Cerebellar cortex (tissue), 1 donor: Measurements from ENCODE around the gene AP3B1.
"Not testable (repeated sequence)": the region's sequence is repeated elsewhere in the genome, so short reads cannot be mapped to it uniquely, and the experiment has no call there.

Experiments used
- DNase-seq: peaks from one replicate; pipeline ENCODE4 v3.0.0-alpha.2; 2015; ENCODE audit warnings: low spot score

Gene AP3B1

DNA sequence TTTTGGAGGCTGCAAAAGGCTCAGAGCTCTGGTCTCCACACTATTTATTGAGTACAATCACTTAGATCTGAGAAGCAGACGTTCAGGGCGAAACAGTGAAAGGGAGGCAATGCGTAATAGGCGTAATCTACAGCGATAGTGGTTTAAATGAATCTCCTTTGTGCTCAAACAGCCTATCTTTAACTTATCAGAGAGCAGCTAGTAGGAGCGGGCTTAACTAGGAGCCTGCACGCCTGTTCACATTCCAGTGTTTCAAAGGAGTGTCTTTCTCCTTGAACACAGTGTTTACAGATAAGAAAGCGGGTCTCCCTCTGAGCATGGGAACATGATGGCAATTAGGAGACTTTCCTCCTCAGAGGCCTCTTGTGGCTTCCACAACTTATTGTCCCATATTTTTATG lies 49.4 kb downstream of the AP3B1 start:
- no peak for DNase-seq

DNA sequence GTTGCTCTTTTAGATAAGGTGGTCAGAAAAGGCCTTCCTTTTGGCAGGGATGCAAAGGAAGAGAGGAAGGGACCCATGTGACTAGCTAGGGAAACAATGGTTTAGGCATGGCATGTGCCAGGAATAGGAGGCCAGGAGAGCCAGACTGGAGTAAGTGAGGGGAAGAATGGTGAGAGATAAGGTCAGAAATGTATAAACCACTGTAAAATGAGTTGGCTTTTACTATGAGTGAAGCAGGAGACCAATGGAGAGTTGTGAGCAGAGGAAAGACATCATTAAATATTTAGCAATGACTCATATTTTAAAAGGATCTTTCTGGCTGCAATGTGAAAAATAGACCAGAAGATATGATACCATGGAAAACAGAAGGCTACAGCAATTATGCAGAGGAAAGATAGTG lies 50.9 kb downstream of the AP3B1 start:
- no peak for DNase-seq

DNA sequence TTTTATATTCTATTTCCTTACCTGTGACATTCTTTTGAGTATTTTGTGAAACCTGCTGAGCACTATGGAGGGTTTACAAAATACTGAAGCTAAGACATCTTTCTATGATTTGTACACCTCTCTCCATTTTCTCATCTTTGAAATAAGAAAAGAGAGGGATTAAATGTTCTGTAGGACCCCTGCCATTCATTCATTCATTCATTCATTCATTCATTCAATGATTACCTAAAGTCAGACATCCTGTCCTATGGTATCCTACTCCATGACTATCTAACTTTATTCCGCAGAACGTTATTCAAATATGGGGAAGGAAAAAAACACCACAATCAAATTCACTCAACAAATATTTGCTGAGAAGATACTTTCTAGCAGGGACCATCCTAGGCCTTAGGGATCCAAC lies 51.4 kb downstream of the AP3B1 start:
- no peak for DNase-seq

DNA sequence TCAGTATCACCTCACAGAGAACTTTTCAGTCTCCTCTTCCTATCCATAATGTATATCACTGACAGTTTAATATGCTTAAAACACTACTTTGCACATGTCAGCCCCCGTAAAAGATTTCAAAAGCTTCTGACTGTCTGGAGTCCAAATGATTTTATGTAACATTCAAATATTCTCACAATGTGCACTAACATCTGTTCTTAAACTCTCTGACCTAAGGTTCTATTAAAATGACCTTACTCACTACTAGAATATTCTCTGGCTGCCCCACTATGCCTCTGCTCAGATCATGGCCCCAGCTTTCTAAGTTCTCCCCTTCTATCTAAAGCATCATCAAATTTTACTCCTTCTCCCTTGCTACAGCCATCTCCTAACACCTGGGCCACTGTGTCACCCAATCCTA lies 52.5 kb downstream of the AP3B1 start:
- DNase-seq: no peak

DNA sequence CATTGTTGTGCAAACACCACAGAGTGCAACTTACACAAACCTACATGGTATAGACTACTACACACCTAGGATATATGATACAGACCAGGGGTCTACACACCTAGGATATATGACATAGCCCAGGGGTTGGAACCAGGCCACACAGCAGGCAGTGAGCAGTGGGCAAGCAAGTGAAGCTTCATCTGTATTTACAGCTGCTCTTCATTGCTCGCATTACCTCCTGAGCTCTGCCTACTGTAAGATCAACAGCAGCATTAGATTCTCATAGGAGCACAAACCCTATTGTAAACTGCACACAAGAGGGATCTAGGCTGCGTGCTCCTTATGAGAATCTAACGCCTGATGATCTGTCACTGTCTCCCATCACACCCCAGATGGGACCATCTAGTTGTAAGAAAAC lies 56.6 kb downstream of the AP3B1 start:
- no peak for DNase-seq

DNA sequence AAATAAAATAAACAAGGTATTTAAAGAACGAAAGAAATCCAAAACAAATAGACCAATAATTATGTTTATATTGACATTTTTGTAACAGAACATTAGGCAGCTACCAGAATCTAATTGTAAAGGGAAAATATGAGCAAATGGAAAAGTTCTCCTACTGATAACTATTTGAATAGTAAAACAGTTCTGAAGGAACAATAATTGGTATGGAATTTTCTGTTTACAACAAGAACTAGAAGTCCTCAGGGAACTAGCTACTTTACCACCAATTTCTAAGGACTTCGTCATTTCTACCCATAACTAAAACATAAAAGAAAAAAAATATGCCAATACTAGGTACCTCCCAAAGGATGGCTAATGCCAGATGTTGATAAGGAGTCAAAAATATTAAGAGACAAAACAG lies 58.5 kb downstream of the AP3B1 start:
- DNase-seq: no peak

DNA sequence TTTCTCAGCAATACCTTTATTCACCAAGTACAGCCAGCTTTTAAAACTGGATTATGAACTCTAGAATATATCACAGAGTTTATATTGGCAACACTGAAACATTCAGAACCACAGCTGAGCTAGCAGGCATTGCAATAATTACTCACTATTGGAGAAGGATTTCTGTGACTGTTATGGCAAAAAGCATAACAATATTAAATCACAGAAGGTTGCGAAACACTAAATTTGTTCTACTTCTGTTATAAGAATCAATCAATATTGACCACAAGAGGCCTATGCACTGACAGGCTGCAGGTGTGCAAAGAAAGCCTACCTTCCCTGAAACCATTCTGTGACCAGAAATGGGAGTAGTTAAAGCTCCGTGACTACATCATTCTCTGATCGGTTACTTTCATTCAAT lies 59.2 kb downstream of the AP3B1 start:
- DNase-seq: no peak

DNA sequence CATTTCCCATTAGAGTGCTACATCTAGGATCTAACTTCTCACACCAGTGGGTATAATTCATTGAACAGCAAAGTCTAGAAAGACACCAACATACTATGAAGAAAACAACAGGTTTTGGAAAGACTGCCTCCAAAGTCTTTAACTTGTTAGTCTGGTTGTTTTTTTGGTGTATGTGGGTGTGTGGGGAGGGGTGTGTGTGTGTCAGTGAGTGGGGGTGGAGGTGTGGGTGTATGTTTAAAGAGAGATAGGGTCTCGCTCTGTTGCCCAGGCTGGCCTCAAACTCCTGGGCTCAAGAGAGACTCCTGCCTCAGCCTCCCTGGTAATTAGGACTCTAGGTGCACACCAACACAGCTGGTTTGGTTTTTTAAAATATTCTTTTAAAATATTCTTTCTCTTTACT lies 59.7 kb downstream of the AP3B1 start:
- DNase-seq: no peak

DNA sequence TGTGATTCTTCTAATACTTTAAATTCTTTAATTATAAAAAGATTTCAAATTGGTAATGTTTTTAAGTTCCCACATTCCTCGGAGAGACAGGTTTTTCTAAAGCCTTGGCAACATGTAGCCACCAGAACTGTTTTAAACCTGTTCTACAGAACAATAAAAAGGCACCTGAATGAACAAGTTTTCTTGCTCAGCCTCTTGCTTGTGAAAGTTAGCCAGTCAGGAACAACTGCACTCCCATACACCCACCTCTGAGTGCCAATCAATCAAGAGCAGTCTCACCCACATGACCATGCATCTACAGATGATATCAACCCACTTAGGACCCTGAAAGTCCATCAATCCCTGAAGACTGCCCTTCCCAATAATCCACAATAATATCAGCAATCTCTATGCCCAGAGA lies 62.3 kb downstream of the AP3B1 start:
- DNase-seq: no peak

DNA sequence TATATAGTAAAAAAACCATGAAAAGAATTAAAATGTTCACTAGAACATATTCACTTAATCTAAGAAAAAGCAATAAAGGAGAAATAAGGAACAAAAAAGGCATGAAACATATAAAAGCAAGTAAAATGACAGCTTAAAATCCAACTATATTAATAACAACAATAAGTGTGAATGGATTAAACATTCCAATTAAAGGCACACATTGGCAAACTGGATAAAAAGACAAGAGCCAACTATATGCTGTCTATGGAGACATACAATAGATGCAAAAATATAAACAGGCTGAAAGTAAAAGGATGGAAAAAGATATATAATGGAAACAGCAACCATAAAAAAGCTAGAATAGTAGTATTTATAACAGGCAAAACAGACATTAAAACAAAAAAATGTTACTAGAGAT lies 70.1 kb downstream of the AP3B1 start:
- DNase-seq: no peak

DNA sequence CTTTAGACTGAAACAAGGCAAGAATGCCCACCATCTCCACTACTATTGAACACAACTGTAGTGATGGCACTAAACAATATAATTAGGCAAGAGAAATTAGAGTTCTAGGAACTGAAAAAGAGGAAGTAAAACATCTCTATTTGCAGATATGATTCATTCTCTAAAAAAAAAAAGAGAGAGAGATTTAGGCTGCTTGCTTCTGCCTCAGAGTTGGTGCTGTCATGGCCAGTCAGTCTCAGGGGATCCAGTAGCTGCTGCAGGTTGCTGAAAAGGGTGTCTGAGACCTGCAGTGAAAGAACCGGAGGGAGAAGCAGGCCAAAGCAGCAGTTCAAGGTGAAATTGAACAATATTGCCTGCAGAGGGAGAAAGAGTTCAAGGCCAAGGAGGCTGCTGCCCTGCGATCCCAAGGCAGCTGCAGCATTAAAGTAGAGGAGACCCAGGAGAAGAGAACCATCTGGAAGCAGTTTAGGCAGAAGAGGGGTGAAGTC lies 72.5 kb downstream of the AP3B1 start:
- peak; percentile 7 for DNase-seq

DNA sequence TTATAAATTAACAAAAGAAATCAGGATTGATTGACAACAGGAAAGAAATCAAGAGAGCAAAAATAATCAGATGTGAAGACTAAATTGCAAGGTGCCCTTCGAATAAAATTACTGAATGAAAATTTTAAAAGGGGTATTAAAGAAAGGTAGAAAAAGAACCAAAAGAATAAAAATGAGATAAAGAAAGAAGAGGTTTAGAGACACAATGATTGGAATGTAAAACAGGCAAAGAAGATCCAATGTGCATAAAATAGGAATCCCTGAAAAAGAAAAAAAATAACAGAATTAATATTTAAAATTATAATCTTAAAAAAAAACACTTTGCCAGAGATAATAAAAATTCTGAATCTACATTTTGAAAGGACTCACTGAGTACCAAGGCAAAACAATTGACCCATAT lies 73.0 kb downstream of the AP3B1 start:
- no peak for DNase-seq

DNA sequence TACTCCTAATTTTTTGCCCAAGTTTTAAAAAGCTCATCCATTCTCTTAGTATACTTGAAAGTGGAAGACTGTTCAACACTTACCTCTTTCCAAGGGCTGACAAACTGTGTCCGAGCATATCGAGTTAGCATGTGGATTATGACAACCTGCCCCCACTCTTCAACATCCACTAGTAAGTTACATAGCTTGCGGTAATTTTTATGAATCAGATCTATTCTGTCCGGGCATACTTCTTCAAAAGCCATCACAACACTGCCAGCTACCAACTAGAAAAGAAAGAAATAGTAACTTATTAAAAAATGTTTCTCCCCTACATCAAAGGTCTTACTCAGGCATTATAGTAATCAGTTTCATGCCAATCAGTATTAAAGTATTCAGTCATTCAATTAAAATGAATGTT lies 78.5 kb downstream of the AP3B1 start:
- DNase-seq: no peak

DNA sequence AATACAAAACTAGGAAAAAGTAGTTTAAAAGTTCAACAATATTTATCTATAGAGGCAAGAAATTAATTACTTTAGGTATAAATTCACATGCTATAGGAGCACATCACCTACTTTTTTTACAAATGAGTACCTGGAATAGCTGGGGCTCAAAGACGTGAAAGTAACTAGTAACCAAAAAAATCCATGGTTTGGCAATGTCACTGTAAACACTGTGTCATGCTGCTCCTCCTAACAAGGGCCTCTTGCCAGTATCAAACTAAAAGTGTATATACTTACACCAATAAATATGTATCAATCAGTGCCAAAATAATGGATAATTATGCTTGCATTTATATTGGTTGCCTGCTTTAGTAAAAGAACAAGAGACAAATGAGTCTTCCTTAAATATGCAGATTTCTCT lies 78.9 kb downstream of the AP3B1 start:
- no peak for DNase-seq

DNA sequence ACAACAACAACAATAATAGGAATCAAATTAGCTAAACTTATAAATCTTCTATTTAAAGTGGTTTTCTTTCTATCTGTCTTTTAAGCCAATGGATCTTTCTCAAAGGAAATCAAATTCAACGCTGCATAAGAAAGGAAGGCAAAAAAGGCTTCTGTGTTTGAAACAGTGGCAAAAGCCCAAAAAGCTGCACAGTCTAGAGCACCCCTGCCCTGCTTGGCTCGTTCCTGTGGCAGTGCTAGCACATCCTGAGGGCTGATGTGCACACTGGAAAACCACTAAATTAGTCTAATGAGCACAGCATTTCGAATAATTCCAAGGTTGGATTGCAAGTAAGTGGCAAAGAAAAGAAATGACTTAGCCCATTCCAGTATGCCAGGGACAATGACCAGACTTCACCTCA lies 80.7 kb downstream of the AP3B1 start:
- DNase-seq: no peak

DNA sequence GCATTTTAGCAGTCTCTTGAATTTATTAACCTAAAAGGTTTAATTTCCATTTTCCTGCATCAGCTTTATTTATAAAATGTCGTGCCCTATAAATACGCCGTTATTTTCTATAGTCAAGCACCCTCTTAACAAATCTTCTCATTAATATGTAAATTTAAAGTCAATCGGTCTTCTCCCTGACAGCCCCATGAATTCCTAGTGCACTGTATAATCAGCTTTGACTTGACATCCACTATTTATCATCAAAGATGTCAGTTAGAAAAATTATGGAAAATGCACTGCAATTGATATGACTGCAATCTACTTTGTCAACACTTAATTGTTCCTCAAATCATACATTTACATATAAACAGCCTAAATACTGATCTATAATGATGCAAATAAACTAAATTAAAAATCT lies 83.4 kb downstream of the AP3B1 start:
- no peak for DNase-seq

DNA sequence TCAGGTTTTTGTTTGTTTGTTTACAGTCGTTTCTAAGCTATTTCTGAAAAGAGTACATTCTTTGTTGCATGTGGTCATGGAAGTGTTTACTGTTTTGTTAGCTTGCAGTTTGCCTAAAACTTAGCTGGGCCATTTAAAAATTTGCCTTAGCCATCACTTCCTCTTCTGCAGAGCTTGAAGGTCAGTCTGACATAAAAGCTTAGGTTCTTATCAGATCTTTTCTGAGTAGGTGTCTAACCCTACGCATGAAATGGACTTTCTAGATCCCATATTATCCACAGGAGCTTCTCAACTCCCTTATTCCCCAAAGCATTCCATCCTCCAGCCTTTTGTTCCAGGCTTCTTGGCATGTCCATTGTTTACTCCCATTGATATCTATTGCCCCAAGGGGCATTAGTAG lies 90.3 kb downstream of the AP3B1 start:
- DNase-seq: no peak

DNA sequence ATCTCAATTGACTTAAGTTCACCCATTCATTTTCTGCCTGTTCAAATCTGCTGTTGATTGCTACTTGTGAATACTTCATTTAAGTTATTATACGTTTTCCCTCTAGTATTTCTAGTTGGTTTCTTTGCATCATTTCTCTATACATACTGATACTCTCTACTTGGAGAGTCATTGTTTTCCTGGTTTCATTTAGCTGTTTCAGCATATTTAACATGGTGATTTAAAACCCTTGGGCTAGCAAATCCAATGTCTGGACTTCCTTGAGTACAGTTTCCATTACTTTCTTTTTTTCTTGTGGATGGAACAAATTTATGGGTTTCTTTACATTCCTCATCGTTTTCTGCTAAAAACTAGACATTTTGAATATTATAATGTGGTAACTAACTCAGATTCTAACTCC lies 90.7 kb downstream of the AP3B1 start:
- no peak for DNase-seq

DNA sequence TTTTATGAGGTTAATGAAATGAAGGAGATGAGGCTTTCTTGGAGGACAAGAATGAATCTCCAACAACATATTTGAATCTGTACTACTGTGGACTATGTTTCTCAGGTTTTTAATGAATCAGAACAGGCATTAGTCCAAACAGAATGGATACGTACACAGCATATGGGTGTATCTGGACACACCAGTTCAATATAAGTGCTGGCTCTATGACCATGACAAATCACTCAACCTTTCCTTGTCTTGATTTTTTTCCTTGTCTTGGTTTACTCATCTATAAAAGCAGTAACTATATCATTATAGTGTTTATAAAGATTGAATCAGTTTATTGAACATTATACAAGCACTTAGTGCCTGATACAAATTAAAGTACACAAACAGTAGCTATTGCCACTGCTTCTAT lies 104.1 kb downstream of the AP3B1 start:
- no peak for DNase-seq

DNA sequence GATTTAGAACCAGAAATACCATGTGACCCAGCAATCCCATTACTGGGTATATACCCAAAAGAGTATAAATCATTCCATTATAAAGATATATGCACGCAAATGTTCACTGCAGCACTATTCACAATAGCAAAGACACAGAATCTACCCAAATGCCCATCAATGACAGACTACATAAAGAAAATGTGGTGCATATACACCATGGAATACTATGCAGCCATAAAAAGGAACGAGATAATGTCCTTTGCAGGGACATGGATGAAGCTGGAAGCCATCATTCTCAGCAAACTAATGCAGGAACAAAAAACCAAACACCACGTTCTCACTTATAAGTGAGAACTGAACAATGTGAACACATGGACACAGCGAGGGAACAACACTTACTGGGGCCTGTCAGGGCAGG lies 105.8 kb downstream of the AP3B1 start:
- DNase-seq: not testable (repeated sequence)

DNA sequence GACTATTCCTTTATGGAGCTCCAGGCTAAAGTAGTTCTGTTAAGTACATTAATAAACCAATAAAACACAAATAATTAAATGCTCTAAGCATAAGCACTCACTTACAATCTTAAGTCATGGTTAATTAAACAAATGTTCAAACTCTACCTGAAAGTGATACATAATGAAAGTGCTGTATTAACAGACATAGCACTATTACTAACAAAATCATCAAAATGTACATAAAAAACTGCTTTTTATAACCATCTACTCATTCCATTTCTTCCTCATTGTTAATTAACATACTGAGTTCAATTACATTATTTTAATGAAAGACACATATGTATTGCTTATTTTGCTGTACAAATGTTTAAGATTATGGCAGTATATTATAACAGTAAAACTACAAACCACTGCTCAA lies 107.3 kb downstream of the AP3B1 start:
- no peak for DNase-seq

DNA sequence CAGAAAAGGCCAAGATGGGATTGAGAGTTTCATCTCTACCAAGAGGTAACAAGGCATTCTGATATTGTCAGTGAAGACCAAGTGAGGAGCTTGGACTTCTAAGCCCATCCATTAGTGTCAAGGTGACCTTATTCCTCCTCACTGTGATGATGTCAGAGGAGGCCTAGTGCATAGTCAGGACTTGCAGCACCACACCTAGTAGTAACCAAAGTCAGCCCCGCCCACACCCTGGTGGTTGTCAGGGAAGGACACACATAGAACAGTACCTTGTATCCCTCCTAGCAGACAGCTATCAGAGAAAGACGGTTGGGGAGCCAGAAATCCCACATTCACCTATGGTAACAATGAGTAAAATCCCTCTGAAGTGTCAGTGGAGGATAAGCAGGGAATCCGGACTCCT lies 111.7 kb downstream of the AP3B1 start:
- DNase-seq: no peak

DNA sequence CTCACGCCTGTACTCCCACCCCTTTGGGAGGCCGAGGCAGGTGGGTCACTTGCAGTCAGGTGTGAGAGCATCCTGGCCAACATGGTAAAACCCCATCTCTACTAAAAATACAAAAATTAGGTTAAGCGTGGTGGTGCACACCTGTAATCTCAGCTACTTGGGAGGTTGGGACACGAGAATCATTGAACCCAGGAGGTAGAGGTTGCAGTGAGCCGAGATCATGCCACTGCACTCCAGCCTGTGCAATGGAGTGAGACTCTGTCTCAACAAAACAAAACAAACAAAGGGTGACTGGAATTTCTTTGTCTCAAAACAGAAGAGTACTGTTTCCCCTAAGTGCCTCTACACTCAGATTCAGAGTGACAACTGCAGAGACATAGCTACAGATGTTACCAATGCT lies 116.1 kb downstream of the AP3B1 start:
- DNase-seq: no peak

DNA sequence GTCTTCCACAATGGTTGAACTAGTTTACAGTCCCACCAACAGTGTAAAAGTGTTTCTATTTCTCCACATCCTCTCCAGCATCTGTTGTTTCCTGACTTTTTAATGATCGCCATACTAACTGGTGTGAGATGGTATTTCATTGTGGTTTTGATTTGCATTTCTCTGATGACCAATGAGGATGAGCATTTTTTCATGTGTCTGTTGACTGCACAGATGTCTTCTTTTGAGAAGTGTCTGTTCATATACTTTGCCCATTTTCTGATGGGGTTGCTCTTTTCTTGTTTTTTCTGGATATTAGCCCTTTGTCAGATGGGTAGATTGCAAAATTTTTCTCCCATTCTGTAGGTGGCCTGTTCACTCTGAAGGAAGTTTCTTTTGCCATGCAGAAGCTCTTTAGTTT lies 124.2 kb downstream of the AP3B1 start:
- not testable (repeated sequence) for DNase-seq

DNA sequence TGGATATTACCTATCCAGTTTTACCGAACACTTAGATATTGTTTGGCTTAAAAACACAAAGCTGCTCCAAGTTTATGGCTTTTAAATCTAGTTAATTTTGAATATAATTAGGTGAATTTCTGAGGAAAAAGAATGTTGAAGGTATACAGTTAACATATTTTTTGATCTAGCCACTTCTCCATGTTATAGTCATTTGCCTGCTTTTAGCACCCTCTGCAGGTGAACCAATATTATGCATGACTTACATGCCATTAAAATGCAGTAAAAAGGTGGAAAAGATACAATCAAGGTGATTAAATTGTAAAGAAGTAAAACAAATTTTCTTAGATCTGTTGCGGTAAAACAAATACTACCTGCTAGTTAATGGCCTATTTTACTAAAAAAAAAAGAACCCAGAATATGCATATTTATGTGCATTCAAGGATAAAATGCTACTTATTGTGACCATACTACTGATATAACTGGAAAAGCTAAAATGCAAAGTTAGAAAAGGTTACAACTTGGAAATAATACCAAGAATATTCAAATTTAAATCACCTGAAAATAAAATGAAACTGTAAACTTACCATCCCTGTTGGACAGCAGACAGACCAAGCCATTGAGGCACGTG lies 132.1 kb downstream of the AP3B1 start:
- peak; percentile 47 for DNase-seq
